Measurements from ENCODE around the gene OGA.

Gene OGA

DNA sequence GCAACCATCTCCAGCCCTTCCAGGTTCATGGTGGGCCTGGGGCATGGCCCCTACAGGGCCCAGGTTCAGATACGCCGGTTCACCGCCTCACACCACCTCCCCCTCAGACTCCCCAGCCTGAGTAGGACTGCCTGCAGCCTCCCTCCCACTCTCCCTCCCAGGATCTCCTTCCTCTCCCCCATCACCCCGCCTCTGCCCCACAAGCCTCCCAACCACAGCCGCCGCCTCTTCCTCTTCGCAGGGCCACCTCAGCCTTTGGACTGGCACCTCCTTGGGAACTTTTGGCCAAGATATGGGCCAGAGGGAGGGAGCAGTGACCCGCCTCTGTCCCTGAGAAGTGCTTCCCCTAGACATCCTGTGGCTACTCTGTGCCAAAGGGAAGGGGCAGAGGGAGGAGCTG, 16.1 kb upstream of the OGA start:
- no peak for DNase-seq

DNA sequence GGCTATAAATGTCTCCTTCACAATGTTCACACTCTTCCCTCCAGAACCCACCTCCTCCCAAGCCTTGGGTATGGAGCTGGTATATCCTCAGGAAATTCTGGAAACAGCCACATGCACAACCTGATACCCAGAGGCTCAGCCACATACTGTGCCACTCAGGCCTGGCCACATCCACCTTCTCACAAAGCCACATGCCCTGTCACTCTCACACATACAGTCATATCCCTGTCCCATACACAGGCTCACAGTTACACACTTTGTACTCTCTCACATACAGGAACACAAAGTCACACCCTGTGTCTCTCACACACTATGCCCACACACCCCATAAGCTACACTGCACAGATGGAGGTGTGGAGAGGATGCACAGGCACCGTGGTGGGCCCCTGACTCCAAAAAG, 15.2 kb upstream of the OGA start:
- no peak for DNase-seq

DNA sequence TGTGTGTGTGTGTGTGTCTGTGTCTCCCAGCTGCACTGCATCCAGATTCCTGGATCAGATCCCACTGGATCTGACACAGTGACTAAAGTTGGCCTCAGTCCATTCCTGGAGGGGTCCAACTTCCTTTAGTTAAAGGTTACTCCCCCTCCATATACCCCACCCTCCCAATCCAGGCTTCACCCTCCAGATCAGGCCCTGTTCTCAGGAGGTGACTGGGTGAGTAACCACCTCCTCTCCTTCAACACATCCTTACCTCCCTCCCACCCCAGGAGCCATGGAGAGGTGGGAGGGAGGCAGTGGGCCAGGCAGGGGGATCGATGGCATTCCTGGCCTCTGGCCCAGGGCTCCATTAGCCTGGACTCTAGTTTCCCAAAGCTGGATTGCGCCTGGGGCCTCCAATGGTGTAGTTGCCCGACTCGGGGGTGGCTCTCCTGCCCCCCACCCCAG, 14.1 kb upstream of the OGA start:
- no peak for DNase-seq

DNA sequence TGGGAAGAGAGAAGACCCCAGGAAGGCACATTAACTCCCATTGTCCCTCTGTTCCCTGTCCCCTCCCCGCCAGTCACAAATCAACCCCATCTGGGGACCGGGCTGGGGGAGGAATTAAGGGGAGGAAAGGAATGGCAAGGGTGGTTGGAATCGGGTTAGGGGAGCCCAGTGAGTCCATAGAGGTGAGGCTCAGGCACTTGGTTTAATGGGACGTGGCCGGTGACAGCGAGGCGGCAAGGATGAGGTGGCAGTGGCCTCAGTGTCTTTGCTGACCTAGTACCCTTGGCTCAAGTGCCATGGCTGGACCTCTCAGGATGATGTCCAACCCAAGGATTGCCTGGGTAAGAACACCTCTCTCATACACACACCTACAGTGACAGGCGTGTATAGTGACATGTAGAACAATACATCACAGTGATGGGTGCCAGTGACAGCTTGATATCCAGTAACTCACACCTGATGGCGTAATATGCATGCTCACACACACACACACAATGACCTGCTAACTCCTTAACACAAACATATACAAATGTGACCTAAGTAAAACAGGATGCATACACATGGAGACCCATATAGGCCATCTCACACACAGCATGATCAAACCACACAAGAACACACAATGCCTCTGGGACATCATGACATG, 13.0 kb upstream of the OGA start:
- no peak for DNase-seq

DNA sequence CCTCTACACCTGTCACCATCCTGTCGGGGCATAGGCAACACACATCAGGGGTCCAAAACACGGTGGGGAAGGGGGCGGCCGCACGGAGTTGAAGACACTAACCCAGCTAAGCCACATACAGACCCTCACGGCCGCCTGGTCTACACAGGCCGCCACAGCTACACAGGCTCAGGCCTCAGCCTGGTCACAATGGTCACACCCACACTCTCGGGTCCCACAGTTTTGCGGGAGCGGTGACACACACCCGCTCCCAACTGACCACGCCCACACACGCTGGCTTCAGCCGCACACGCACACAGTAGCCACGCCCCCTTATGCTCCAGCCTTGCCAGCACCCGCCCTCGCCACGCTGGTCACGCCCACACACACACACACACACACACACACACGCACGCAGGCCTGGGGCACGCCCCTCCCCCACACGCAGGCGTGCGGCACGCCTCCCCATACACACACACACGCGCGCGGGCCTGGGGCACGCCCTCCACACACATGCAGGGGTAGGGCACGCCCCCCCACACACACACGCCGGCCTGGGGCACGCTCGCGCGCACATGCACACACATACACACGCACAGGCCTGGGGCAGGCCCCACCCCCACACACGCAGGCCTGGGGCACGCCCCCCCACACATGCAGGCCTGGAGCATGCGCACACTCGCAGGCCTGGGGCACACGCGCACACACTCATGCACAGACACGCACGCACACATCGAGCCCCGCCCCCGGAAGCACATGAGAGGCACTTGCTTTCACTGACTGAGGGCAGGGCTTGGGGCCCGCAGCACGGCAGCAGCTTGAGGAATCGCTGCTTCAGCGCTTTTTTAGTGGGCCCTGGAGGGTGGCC, 12.3 kb upstream of the OGA start:
- peak; percentile 87 for DNase-seq

DNA sequence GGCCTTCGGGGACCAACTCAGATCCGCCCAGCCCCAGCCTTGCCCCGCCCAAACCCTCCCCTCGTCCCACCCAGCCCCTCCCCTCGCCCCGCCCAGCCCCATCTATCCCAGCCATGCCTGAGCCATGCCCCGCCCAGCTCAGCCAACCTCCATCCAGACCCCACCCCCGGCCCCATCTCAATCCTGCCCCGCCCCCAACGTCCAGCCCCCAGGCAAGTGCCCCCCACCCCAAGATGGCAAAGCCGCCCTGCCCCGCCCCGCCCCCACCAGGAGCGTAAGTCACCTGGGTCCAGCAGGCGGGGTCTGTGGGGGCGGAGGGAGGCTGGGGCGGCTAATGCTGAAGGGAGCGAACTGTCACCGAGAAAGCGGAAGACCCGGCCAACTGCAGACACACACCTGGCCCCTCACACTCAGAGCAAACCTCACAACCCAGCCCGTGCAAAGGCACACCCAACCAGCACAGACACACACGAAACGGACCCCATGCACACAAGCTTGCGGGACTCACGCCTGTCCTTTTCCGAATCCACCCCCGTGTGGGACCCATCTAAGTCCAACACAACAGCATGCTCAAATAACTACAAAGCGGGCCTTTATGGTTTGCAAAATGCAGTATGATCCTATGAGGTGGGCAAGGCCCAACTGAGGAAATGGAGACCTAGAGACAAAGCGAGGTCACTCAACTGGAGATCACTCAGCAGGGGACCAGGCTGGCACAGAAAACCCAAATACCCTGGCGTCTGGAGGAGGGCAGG, 11.5 kb upstream of the OGA start:
- peak; percentile 26 for DNase-seq

DNA sequence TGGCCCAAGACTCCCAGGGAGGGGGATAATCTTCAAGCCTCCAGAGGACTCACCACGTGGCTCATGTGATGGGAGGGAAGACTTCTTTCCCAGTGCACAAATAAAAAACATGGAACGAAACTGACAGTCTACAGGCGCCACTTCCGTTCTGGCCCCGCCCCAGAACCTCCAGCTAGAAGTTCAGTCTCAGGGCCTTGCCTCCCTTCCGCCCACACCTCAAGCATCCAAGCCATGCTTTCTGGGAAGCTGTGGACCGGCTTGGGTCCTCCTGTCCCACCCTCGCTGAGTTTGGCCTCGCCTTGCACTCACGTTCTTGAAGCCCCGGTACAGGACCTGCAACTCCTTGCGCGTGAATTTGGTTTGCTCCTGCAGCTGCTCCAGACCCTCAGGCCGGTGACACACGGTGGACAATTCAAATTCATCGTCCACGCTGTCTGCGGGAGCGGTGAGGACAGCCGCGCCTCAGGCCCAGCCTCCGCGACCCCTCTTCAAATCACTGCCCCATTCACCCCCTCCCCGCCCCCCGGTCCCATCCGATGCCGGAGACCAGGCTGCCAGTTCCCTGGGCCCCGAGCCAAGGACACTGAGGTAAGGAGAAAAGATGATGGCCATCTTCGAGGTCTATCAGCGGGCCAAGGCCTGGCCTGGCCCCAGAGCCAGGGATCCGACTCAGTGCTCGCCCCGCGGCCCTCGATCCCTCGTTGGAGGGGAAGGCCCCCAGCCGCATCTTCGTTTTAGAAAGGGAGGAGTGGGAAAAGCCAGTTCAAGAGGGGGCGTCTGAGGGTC, 10.7 kb upstream of the OGA start:
- DNase-seq, result no peak

DNA sequence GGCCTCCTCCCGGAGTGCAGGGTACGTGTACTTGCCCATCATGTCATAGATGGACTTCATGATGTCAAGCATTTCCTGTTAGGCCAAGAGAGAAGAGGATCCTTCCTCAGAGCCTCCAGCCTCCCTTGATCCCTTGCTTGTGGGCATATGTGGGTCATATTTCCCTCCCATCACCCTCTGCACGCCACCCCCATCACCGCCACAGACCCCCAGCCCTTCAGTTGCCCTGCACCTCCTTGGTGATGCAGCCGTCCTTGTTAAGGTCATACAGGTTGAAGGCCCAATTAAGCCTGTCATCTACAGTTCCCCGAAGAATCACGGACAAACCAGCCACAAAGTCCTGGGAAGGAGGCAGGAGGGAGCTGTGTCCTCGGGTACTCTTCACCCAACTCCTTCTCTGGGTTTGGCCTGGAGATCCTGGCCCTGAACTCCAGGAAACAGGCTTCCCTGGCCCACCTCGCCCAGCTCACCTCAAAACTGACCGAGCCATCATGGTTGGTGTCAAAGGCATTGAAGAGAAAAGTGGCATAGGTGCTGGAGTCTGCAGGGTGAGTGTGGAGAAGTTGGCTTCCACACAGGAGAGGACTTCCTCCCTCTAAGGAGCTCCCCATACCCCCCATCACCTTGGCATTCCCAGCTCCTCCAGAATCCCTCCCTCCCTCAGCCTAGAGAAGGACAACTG, 9.8 kb upstream of the OGA start:
- DNase-seq, result no peak

DNA sequence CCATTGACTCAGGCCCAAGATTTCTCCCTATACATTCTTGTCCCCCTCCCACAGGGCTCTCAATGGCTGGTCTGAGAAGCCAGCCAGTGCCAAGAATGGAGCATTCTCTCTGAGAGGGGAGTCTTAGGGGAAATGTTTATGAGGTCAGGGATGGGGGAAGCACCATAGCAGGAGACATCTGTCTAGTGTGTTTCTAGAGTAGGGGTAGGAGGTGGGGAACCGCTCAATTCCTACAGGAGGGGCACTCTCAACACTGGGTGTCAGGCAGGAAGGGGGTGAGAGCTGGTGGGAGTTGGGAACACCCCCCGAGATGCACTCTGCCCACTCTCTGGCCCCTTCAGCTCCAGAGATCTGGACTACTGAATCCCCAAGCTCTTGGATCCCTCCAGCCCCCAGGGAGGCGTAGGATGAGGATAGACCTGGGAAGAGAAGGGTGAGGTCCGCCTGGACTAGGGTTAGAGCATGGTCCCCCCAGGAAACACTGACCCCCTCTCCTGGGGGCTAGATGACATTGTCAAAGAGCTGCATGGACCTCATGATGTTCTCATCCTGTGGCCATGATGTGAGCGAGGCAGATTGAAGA, 8.7 kb upstream of the OGA start:
- DNase-seq, result no peak

DNA sequence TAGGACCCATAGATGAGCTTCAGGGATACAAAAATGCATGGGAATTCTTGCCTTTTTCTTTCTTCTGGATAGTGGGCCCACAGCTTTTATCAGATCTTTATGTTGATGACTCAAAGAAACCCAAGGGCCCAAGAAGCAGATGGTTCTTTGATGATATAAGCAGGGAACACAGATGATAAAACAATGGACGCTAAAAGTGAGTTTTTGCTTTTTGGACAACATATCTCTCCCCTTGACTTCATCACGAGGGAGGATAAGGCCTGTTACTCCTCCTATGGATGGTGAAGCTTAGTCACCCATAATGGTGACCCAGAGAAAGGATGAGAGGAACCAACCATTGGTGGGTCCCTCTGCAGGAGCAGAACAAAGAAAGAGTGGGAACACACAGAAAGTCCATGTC, 6.5 kb upstream of the OGA start:
- DNase-seq, result no peak

DNA sequence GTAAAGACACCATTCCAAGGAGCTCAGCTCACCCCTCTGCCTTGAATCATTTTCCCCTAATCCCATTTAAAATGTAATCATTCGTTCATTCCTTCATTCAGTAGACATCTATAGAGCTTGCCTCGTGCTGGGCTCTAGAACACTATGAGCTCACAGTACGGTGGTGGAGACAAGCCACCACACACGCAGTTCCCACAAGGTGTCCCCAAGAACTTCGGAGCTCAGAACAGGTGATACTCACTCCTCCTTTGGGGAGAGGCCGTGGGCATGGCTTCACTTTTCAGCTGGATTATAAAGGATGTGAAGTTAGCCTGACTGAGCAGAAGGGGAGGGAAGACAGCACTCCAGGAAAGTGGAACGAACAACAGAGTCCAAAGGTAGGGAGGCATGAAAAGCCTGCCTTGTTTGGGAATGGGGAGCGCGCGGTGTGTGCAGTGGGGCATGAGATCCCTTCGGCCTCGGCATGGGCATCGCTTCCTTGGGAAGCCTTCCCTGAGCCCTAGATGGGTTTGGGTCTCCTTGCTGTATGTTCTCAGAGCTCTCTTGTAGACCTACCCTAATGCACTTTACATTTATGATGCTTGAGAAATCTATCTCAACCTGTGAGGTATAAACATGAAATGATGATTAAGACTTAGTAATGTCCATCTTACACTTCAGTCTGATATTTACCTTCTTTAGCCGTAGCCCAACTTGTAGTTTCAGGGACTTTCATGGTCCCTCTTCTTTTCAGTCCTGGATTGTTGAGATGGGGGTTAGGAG, 809 bp upstream of the OGA start:
- no peak for DNase-seq

DNA sequence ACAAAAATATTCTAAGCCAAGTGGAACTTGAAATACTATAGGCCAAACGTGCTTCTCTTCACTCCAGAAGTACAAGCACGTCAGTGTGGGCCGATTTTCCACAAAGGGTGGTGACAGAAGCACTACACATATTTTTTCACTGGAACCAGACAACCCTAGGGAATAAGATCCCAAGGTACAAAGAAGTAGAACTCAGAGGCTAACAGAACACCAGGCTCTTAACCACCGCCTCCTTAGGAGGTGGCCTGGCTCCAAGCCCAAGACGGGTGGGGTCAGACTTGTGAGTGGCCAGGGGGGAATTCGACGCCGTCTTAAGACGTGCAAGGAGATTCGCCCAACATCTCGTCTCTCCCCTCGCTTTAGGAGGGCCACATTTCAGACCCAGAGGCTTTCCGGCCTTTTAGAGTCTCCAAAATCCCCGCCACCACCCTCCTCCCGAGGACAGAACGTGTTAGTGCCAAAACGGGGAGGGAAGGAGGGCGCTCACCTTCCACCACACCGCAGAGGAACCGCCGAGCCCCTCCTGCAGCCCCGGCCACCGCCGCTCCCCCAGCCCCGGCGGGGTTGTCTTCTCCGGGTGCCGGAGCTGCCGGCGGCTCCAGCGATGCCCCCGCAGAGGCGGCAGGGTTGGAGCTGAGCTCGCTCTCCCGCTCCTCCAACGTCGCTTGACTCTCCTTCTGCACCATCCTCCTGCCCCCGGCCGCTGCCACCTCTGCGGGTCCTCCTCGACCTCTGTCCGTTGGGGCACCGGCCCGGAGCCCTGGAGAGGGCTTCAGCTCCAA, 716 bp downstream of the OGA start:
- DNase-seq, result no peak

DNA sequence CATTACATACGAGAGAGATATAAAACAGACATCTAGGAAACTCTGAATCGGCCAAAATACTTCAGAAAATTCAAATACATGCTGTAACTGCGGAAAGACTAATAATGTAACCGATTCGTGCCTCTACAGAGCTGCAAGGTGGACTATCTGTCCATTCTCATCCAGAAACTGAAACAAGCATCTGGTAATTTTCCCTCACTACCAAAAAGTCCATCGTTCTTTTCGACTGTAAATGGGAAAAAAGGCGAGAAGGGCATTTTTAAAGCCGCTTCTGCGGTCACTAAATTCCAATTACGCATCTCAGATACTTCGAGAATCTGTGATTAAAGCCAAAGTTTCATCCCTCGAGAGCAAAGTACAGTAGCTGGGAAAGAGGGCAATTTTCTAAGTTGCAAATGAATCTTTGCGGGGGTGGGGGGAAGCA, 1.3 kb downstream of the OGA start:
- DNase-seq, result no peak

DNA sequence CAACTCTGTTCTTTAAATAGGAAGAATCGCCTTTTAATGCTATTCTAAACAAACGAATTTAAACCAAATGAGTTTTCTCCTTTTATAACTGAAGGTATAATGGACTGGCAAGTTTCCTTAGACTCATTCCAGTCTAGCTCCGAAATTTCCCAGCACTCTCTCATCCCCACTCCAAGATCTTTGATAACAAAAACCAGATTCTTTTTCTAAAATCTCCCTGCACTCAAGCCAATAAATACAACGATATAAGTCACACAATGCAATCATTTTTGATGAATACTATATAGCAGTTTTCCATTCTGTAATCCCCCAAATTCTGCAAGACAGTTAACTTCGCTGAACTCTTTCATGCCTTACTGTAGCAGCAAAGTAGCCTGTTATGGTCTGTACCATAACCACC, 1.9 kb downstream of the OGA start:
- DNase-seq, result no peak

DNA sequence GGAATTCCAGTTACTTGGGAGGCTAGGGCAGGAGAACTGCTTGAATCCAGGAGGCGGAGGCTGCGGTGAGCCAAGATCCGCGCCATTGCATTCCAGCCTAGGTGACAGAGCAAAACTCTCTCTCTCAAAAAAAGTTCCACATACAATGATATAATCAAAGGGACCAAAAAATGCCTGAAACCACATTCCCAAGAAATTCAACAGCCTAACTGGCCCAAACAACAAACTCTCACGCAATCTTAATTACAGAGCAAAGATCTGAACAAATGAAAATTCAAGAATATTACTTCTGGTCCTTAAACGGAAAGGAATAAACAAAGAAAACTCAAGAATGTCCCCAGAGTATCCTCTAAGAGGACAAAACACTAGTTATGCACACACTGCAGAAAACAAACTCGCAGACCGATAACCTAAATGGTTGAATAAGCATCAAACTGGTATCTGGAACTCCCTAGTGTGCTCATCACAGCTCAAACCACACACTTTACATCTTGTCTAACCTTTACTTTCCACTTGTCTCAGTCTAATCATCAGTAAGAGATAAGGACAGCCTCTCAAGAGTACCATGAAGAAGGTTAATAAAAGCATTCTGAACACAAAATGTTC, 3.7 kb downstream of the OGA start:
- DNase-seq, result no peak

DNA sequence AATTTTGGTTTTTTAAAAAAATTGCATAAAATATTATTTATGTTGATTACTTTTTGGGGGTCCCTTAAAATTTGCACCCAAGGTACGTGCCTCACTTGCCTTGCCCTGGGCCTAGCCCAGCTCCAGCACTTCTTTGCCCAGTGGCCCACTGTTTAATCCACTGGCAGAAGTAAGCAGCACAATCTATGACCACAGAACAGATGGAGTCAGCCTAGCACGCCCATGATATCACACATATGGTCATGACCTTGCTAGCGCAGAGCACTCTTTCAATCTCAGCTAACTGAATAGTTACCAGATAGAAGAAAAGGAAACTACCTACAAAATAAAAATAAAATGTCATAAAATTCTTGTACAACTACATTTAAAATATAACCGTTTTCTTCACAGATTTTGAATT, 5.6 kb downstream of the OGA start:
- no peak for DNase-seq

DNA sequence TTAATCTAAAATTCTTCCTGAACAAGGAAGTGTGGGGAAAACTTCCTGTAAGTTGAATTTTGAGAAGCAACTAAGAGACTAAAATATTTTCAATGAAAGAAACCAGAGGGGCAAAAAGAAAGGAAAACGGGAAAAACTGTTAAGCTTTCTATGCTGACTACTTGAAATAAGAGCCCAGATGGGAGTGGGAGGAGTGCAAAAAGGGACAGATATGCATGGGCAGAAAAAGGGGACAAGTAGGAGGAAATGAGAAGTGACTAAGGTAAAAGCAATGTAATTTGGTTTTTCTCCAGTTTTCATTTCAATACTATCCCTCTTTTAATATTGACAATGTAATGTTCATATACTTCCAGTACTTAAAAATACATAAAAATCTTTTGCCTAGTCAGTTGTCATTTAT, 11.1 kb downstream of the OGA start:
- no peak for DNase-seq

DNA sequence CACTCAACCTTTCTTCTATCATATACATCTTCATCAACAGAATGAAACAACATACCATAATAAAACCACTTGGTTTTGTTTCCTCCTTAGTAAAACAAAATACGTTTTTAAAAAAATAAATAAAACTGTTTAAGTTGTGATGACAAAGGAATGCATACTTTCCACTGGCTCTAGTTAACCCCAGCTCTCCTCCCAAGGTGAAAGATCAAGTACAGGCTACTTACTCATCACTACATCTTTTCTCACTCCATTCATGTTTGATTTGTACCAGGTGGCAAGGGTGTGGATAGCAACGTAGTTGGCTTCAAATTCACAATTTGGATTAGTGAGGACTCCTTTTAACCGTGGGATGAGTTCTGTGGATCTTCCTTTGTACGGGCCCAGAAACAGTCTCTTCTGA, 14.7 kb downstream of the OGA start:
- DNase-seq, result no peak

DNA sequence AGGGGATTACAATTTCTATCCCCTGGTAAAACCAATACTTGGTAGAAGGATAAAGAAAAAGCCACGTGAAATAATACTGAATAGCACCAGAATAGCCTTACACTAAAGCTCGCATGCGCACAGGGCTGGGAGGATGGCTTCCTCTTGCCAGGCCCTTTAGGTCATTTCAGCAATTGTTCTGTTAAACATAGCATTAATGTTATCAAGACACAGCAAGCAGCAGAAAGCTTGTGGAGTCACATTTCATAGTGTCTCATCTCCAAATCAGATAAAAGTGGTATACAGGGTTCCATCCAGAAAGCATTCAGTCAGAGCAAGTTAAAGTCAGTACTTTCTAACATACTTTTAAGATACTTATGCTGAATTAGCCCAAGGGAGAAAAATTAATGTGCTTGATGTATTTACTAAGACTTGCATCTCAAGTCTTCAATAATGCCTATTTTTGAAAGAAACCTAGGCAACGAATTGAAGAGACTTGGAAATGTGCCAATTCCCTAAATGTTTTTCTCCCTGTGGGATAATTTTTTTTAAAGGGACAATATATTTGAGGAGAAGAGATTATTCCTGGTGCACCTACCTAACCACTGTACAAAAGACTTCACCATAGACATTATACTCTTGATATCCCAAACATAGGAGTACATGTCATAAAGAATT, 20.7 kb downstream of the OGA start:
- no peak for DNase-seq
